Right atrium auricular region (tissue), 2 donors: ENCODE results near the gene PRDX1. TPM values are rescaled to one million over a fixed set of nuclear protein-coding genes. Genes with fewer than 3 reads are reported as not detected.

ENCODE experiments used
- DNase-seq: peaks from one replicate; pipeline ENCODE4 v3.0.0-alpha.2; 2019; ENCODE audit warnings: low spot score
- H3K27ac ChIP-seq, 2 donors: fragments of 200-600 bp; sonication (generic); 1 replicate in 1 of 2; 2 replicates in 1 of 2; pipeline ENCODE4 v1.5.1; 2016 to 2019
- H3K27me3 ChIP-seq, 2 donors: fragments of 200-600 bp; sonication (generic); one replicate each; pipeline versions ENCODE4 v1.5.1 to v1.6.0; 2017 to 2019
- H3K36me3 ChIP-seq: fragments of 200-600 bp; sonication (generic); one replicate; pipeline ENCODE4 v1.5.1; 2016
- H3K4me1 ChIP-seq, 2 donors: fragments of 200-600 bp; sonication (generic); one replicate each; pipeline versions ENCODE4 v1.5.1 to v1.6.0; 2017 to 2019
- H3K4me3 ChIP-seq, 2 donors: fragments of 200-600 bp; sonication (generic); 1 replicate in 1 of 2; 2 replicates in 1 of 2; pipeline ENCODE4 v1.5.1; 2017 to 2019; ENCODE audit warnings: mild to moderate bottlenecking in 1 of 2, moderate library complexity in 1 of 2
- H3K9me3 ChIP-seq, 2 donors: fragments of 200-600 bp; sonication (generic); one replicate each; pipeline ENCODE4 v1.5.1; 2019
- CTCF ChIP-seq, 2 donors: fragments of 200-600 bp; sonication (generic); IDR thresholded peaks; one replicate each; pipeline ENCODE4 v1.5.1; 2019; ENCODE audit warnings: antibody characterized with exemption in 2 of 2
- total RNA-seq, 2 donors: library from RNA; depleted of rRNA; stranded (reverse); fragments of >200 nt; gene quantifications; one replicate each; pipeline ENCODE4 v1.1.0, GENCODE V29; 2016

The PRDX1 gene
- total RNA-seq, 2 donors from 2014 or later, result 371 to 655 TPM

DNA sequence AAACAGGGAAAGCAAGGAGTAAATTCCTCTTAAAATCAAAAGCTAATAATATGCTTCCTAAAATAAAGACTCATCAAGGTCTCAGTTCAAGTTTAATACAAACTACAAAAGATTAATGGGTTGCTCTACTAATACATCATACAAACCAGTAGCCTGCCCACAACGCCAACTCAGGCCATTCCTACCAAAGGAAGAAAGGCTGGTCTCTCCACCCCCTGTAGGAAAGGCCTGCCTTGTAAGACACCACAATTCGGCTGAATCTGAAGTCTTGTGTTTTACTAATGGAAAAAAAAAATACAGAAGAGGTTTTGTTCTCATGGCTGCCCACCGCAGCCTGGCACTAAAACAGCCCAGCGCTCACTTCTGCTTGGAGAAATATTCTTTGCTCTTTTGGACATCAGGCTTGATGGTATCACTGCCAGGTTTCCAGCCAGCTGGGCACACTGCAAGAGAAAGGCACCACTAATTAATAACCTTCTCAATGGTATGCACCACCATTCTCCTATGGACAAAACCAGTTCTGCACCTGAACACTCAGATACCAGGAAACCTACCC, 10.6 kb downstream of the PRDX1 start:
- peaks cover 0 to 33% of the 10 kb centered on the region in 2 donors for H3K4me1 ChIP-seq
- no peaks in the 10 kb centered on the region for H3K27me3 ChIP-seq
- no peak for DNase-seq
- H3K4me3 ChIP-seq, result no peak overlapping the region
- no peak overlapping the region for H3K27ac ChIP-seq
- H3K36me3 ChIP-seq, result peaks cover 80% of the 10 kb centered on the region
- no peaks in the 10 kb centered on the region for H3K9me3 ChIP-seq
- TF ChIP-seq CTCF (IDR thresholded peaks at IDR 0.05), result no peak

DNA sequence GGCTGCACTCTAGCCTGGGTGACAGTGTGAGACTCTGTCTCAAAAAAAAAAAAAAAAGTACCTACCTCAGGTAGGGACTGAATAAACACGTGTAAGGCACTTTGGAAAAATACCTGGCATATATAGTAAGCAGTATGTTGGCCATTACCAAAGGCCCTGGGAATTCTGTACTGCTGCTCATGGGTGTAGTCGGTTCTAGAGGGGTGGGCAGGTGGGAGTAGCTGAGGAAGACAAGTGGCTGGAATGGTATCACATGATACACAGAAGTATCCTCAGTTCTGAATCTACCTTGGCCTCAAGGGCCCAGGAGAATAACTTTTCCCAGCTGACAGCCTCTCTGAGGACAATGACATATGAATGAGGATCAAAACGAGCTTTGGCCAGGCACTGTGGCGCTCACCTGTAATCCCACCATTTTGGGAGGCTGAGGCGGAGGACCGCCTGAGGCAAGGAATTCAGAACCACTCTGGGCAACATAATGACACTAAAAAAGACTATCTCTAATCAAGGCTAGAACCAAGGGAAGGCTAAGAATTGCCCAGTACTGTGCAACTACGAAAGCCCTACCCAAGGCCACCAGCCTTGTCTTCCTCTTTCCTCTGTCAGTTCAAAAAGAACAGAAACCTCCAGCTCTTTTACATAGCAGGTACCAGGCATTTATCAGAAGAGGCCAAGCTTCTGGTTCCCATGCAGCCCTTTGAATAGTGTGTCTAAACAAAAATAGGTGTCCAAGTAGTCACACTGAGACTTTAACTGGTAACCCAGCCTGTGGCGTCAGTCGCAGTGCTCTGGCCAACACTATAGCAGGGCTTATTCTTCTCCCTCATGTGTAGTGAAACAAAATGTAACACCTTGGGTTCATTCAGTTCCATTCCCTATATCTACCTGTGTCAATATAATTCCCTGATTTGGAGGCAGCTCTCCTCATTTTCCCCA, 11.4 kb downstream of the PRDX1 start:
- Histone ChIP-seq H3K27ac (peak overlapping the region in 1 of 2 donors; percentile 21), H3K4me3 (no peak overlapping the region), H3K9me3 (no peaks in the 10 kb centered on the region), H3K27me3 (no peaks in the 10 kb centered on the region), H3K36me3 (peaks cover 73% of the 10 kb centered on the region), H3K4me1 (peaks cover 0 to 29% of the 10 kb centered on the region in 2 donors)
- DNase-seq, result no peak
- TF ChIP-seq CTCF (IDR thresholded peaks at IDR 0.05), result no peak

- Histone ChIP-seq H3K9me3 (no peaks in the 10 kb centered on the region), H3K27me3 (no peaks in the 10 kb centered on the region), H3K4me3 (no peak overlapping the region), H3K4me1 (peaks cover 0 to 25% of the 10 kb centered on the region in 2 donors), H3K36me3 (peaks cover 55% of the 10 kb centered on the region), H3K27ac (peak overlapping the region; percentile 63 to 68)
- DNase-seq, result no peak
- peak in 1 of 2 donors; percentile 37 for TF ChIP-seq CTCF (IDR thresholded peaks at IDR 0.05)
Measured at GRCh38 chr1:45508295-45509151, 13.2 kb downstream of the PRDX1 start.

- Histone ChIP-seq H3K4me1 (peaks cover 0 to 20% of the 10 kb centered on the region in 2 donors), H3K27me3 (no peaks in the 10 kb centered on the region), H3K27ac (peak overlapping the region; percentile 63 to 68), H3K4me3 (no peak overlapping the region), H3K9me3 (no peaks in the 10 kb centered on the region), H3K36me3 (peaks cover 48% of the 10 kb centered on the region)
- no peak for DNase-seq
- TF ChIP-seq CTCF (IDR thresholded peaks at IDR 0.05), result no peak
Measured at GRCh38 chr1:45507893-45508292, 13.8 kb downstream of the PRDX1 start.

- H3K27ac ChIP-seq, result peak overlapping the region in 1 of 2 donors; percentile 68
- TF ChIP-seq CTCF (IDR thresholded peaks at IDR 0.05), result no peak
- H3K4me3 ChIP-seq, result no peak overlapping the region
- peaks cover 42% of the 10 kb centered on the region for H3K36me3 ChIP-seq
- H3K27me3 ChIP-seq, result no peaks in the 10 kb centered on the region
- no peak for DNase-seq
- H3K9me3 ChIP-seq, result no peaks in the 10 kb centered on the region
- H3K4me1 ChIP-seq, result peaks cover 0 to 16% of the 10 kb centered on the region in 2 donors
Measured at GRCh38 chr1:45507195-45507594, 14.5 kb downstream of the PRDX1 start.
